ENCODE measurements around the gene CASZ1. TPM values are rescaled to one million over a fixed set of nuclear protein-coding genes. Genes with fewer than 3 reads are reported as not detected.

Gene CASZ1
- total RNA-seq, 4 donors from 2014 or later, result 13.1 to 33.7 (median 20.9) TPM

DNA sequence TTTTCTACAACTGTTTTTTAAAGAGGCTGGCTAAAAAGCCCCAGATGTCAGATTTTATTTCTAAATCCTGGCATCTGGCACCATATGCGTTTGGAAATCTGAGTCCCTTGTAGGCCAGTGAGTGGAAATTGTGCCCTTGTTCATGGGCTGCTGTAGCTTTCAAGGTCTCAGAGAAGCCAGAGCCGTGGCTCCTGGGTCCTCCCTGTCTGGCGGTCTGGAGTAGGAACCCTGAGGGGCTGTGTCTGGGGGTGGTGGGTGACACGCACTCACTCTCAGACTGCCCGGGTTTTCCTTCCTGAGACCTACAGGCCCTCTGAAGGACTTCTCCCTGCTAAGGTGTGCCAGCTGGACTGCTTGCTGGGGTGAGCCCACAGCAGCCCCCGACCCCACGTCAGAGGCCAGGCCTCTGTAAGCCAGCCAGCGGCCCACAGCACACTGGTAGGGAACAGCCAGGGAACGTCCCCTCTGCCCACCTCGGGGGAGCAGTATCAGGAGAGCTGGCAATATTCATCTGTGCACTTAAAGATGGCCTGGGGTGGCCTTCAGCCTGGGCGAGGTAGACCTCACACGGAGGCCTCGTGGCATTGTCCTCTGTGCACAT is 170.2 kb downstream of the CASZ1 start:
- H3K36me3 ChIP-seq, result peaks cover 5 to 96% (median 7%) of the 10 kb centered on the region in 3 donors
- no peak for DNase-seq
- H3K27ac ChIP-seq, result peak overlapping the region; percentile 42 to 89 (median 67)
- WGBS, 2 donors, result 64 to 95% methylated on average over 1 to 6 of the region's 13 CpGs
- intact Hi-C loops (cut with DNase I), result loop anchor here (10.0 kb wide), 1 partner anchor 91 kb away; no protein-coding TSS in a partner anchor
- peaks cover 0 to 33% (median 4%) of the 10 kb centered on the region in 3 donors for H3K4me1 ChIP-seq
- no peak overlapping the region for H3K4me3 ChIP-seq
- H3K9me3 ChIP-seq, result no peaks in the 10 kb centered on the region
- no peaks in the 10 kb centered on the region for H3K27me3 ChIP-seq
- TF ChIP-seq POLR2A (IDR thresholded peaks at IDR 0.05), result no peak
- TF ChIP-seq, protein P1, sequence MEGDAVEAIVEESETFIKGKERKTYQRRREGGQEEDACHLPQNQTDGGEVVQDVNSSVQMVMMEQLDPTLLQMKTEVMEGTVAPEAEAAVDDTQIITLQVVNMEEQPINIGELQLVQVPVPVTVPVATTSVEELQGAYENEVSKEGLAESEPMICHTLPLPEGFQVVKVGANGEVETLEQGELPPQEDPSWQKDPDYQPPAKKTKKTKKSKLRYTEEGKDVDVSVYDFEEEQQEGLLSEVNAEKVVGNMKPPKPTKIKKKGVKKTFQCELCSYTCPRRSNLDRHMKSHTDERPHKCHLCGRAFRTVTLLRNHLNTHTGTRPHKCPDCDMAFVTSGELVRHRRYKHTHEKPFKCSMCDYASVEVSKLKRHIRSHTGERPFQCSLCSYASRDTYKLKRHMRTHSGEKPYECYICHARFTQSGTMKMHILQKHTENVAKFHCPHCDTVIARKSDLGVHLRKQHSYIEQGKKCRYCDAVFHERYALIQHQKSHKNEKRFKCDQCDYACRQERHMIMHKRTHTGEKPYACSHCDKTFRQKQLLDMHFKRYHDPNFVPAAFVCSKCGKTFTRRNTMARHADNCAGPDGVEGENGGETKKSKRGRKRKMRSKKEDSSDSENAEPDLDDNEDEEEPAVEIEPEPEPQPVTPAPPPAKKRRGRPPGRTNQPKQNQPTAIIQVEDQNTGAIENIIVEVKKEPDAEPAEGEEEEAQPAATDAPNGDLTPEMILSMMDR (IDR thresholded peaks at IDR 0.05), result no peak

DNA sequence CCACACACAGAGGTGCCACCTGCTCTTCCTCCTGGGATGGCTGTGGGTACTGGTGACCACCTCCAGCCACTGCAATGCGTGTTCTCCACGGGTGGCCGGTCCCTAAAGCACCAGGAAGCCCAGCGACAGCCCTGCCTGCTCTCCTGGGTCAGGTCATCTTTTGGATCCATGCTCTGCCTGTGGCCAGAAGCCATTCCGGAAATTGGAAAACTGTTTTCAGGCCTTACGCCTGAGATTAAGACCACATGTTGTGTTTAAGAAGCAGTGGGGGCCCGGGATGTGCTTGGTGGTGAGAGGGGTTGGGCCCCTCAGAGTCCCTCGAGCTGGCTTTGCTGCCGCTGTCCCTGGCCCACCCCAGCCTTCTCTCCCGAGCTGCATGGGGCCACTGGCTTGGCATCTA is 170.9 kb downstream of the CASZ1 start:
- WGBS, 2 donors, result 83 to 85% methylated on average over 1 to 4 of the region's 10 CpGs
- DNase-seq, result no peak
- Histone ChIP-seq H3K27ac (peak overlapping the region; percentile 2 to 89 (median 72)), H3K9me3 (no peaks in the 10 kb centered on the region), H3K4me1 (peaks cover 0 to 26% (median 0%) of the 10 kb centered on the region in 3 donors), H3K36me3 (peaks cover 5 to 89% (median 7%) of the 10 kb centered on the region in 3 donors), H3K4me3 (peak overlapping the region in 2 of 4 donors; percentile 9 to 16), H3K27me3 (no peaks in the 10 kb centered on the region)
- TF ChIP-seq, protein P1 (IDR thresholded peaks at IDR 0.05), result no peak
- no peak for TF ChIP-seq POLR2A (IDR thresholded peaks at IDR 0.05)
- intact Hi-C loops (cut with DNase I), result loop anchor here (10.0 kb wide), 1 partner anchor 91 kb away; no protein-coding TSS in a partner anchor

DNA sequence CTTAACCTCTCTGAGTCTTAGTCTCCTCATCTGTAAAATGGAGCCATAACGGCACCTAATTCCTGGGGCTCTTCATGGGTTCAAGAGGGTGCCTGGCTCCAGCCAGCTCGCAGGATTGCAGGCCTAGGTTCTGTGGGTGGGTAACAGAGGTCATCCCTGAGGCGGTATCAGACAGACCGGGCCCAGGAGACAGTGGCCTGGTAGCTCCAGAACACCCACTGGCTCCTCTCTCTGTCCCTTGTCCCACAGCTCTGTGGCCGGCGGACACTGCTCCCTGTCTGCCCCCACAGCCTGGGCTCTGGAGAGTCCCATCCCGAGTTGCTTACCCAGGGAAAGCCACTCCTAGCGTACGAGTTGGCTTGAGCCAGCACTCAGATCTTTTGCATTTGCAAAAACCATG is 171.4 kb downstream of the CASZ1 start:
- peak overlapping the region in 2 of 4 donors; percentile 9 to 16 for H3K4me3 ChIP-seq
- DNase-seq, result no peak
- H3K36me3 ChIP-seq, result peaks cover 5 to 84% (median 7%) of the 10 kb centered on the region in 3 donors
- WGBS, 2 donors, result 78 to 83% methylated on average over 4 to 5 of the region's 9 CpGs
- peak overlapping the region; percentile 2 to 89 (median 72) for H3K27ac ChIP-seq
- no peak for TF ChIP-seq POLR2A (IDR thresholded peaks at IDR 0.05)
- TF ChIP-seq, protein P1 (IDR thresholded peaks at IDR 0.05), result no peak
- no peaks in the 10 kb centered on the region for H3K9me3 ChIP-seq
- intact Hi-C loops (cut with DNase I), result loop anchor here (10.0 kb wide), 1 partner anchor 90 kb away; no protein-coding TSS in a partner anchor
- no peaks in the 10 kb centered on the region for H3K27me3 ChIP-seq
- H3K4me1 ChIP-seq, result peaks cover 0 to 22% (median 0%) of the 10 kb centered on the region in 3 donors

DNA sequence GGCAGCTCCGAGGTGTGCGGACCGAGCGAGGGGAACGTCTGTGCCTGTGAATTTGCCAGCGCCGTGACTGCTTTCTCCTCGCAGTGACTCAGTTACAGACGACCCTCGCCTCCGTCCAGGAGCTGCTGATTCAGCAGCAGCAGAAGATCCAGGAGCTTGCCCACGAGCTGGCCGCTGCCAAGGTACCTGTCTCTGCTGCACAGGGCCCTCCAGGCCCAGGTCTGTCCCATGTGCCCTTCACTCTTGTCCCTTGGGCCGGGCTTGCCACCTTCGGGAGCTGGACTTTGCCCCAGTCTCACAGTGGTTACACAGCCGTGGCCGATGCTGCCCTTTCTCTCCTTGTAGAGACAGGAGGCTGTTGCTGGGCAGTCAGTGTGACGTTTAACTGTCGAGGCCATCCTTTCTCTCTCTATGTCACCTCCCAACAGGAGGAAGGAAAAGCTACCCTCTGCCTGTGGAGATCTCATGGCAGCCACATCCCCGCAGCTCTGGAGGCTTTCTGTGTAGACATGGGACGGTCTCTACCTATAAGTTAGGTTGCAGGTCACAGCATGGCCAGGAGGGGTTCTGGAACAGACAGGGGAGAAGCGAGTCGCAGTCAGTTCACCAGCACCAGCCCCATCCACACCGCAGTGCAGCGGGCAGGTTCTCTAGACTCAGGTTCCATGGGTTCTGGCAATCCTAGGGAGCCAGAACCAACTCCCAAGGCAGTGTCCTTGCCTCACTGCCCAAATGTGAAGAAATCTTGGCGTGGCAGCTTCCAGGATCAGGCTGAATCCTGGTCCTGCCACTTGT is 172.0 kb downstream of the CASZ1 start:
- peak overlapping the region in 3 of 4 donors; percentile 14 to 29 (median 16) for H3K4me3 ChIP-seq
- no peak for DNase-seq
- peak overlapping the region; percentile 15 to 89 (median 72) for H3K27ac ChIP-seq
- intact Hi-C loops (cut with DNase I), result loop anchor here (10.0 kb wide), 1 partner anchor 90 kb away; no protein-coding TSS in a partner anchor
- no peaks in the 10 kb centered on the region for H3K27me3 ChIP-seq
- H3K36me3 ChIP-seq, result peaks cover 2 to 78% (median 5%) of the 10 kb centered on the region in 3 donors
- 83 to 85% methylated on average over 18 to 25 of the region's 26 CpGs for WGBS, 2 donors
- TF ChIP-seq, protein P1 (IDR thresholded peaks at IDR 0.05), result no peak
- TF ChIP-seq POLR2A (IDR thresholded peaks at IDR 0.05), result no peak
- no peaks in the 10 kb centered on the region for H3K9me3 ChIP-seq
- H3K4me1 ChIP-seq, result peaks cover 0 to 23% (median 0%) of the 10 kb centered on the region in 3 donors

All from esophagus squamous epithelium (tissue), 5 donors.